Subcutaneous adipose tissue (tissue), 4 donors: ENCODE measurements around the gene DMD. TPM values are rescaled to one million over a fixed set of nuclear protein-coding genes. Genes with fewer than 3 reads are reported as not detected.

ENCODE experiments used
- total RNA-seq, 4 donors: library from RNA; depleted of rRNA; stranded (reverse); fragments of >200 nt; gene quantifications; one replicate each; pipeline ENCODE4 v1.1.0, GENCODE V29; 2016
- TF ChIP-seq, protein P1 (sequence below): fragments of 450-650 bp; IDR thresholded peaks from one replicate; pipeline ENCODE4 v1.5.1; 2016; ENCODE audit warnings: low read depth, mild to moderate bottlenecking, control low read depth, antibody characterized with exemption, moderate library complexity

DMD gene
- total RNA-seq, 4 donors from 2014 or later, result 35.7 to 87.2 (median 72.1) TPM

GRCh38 chrX:32873786-32874185 is 337.6 kb downstream of the DMD start:
- TF ChIP-seq, protein P1, sequence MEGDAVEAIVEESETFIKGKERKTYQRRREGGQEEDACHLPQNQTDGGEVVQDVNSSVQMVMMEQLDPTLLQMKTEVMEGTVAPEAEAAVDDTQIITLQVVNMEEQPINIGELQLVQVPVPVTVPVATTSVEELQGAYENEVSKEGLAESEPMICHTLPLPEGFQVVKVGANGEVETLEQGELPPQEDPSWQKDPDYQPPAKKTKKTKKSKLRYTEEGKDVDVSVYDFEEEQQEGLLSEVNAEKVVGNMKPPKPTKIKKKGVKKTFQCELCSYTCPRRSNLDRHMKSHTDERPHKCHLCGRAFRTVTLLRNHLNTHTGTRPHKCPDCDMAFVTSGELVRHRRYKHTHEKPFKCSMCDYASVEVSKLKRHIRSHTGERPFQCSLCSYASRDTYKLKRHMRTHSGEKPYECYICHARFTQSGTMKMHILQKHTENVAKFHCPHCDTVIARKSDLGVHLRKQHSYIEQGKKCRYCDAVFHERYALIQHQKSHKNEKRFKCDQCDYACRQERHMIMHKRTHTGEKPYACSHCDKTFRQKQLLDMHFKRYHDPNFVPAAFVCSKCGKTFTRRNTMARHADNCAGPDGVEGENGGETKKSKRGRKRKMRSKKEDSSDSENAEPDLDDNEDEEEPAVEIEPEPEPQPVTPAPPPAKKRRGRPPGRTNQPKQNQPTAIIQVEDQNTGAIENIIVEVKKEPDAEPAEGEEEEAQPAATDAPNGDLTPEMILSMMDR, result no peak

- TF ChIP-seq, protein P1, result no peak
These were observed 339.7 kb downstream of the DMD start for GRCh38 chrX:32871636-32872035.

DNA sequence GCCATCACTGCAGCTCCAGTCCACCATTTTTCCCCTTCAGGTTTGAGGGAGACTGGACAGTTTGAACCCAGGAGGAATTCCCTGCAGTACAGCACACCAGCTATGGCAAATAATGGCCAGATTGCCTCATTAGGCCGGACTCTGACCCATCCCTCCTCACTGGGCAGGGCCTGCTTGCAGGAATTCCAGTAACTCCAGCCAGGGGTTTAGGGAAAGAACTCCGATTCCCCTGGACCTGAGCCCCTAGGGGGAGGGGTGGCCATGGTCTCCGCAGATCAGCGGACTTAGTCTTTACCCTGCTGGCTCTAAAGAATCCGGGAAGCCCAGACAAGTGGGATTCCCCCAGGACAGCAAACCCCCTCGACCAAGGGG is 342.8 kb downstream of the DMD start:
- TF ChIP-seq, protein P1, result no peak

DNA sequence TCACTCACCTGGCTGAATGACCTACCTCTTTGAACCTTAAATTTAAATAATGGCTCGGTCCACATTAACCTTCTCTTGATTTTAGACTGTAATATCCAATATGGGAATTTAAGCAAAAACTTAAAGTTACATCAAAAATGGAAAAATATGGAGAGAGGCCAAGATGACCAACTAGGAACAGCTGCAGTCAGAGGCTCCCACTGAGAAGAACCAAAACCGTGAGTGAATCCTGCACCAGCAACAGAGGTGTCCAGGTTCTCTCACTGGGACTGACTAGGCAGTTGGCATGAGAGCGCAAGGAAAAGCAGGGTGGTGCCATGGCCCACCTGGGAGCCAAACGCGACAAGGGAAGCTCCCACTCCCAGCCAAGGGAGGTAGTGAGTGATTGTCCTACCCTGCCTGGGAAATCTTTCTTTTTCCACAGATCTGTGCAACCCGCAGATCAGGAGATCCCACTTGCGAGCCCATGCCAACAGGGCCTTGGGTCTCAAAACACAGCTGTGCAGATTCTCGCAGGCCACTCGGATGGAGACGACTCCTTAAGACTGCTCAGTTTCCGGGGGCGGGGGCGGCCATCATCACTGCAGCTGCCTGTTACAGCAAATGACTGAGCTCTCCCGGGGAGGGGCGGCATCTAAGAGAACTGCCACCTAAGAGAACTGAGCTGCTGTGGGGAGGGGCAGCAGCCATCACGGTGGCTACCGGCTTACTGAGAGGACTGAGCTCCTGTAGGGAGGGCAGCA is 343.4 kb downstream of the DMD start:
- TF ChIP-seq, protein P1, result no peak

- TF ChIP-seq, protein P1, result no peak
These were observed 359.1 kb downstream of the DMD start for GRCh38 chrX:32852203-32852602.

DNA sequence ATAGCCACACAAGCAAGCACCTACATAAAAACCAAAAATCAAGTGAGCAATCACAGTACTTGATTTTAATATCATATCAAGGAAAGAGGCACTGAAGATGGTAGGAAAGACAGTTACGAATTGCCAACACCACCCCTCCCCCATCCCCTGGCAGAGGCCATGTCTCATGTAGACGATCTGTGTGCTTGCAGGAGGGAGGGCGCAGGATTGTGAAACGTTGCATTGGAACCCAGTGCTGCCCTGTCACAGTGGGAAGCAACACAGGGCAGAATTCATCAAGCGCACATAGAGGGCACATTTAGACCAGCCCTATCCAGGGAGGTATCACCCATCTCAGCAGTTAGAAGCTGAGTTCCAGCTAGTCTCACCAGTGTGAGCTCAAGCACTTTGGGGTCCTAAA is 359.8 kb downstream of the DMD start:
- TF ChIP-seq, protein P1, result no peak

GRCh38 chrX:32847921-32848320 is 363.4 kb downstream of the DMD start:
- TF ChIP-seq, protein P1, result no peak
